ENCODE results near the gene EXOC6B.

The EXOC6B gene

GRCh38 chr2:72128059-72128842 lies 697.6 kb downstream of the EXOC6B start:
- no peak for DNase-seq

GRCh38 chr2:72127401-72128058 lies 698.3 kb downstream of the EXOC6B start:
- DNase-seq = no peak

- no peak for DNase-seq
Observed at GRCh38 chr2:72126186-72127100, 699.4 kb downstream of the EXOC6B start.

Measured in NCI-H2107 (cell line).